ENCODE measurements around the gene TMEM179. TPM values are rescaled to one million over a fixed set of nuclear protein-coding genes. Genes with fewer than 3 reads are reported as not detected.
A peak's percentile ranks its signal among the peaks of the same experiment; 100 is the strongest.

Gene TMEM179
- total and polyA plus RNA-seq, 9 donors, result 0.19 to 0.30 (median 0.22) TPM; not detected in 6

GRCh38 chr14:104567141-104567956, 37.2 kb downstream of the TMEM179 start:
- no peak for TF ChIP-seq POLR2A (IDR thresholded peaks at IDR 0.05)
- no peak for TF ChIP-seq CTCF (IDR thresholded peaks at IDR 0.05)
- no peak for DNase-seq
- no peaks in the 10 kb centered on the region for H3K36me3 ChIP-seq
- H3K4me1 ChIP-seq (ENCODE audit: insufficient read depth), result no peaks in the 10 kb centered on the region
- 19 to 26% (median 20%) methylated on average over 25 to 27 of the region's 27 CpGs for WGBS, 3 donors
- no peak overlapping the region for H3K27ac ChIP-seq
- H3K27me3 ChIP-seq, result no peaks in the 10 kb centered on the region
- intact Hi-C loops (cut with DNase I), result loop anchor here in 2 of 4 donors (5.0 to 10.0 kb wide), 2 partner anchors 483 to 485 kb away; partner anchors contain the start of gene ASPG (in 1 of the 2)
- no peak overlapping the region for H3K4me3 ChIP-seq
- H3K9me3 ChIP-seq, result no peaks in the 10 kb centered on the region

- no peaks in the 10 kb centered on the region for H3K4me1 ChIP-seq (ENCODE audit: insufficient read depth)
- H3K36me3 ChIP-seq, result no peaks in the 10 kb centered on the region
- H3K27me3 ChIP-seq, result no peaks in the 10 kb centered on the region
- no peak overlapping the region for H3K4me3 ChIP-seq
- WGBS, 3 donors, result 52 to 61% (median 55%) methylated on average over 30 of the region's 30 CpGs
- H3K9me3 ChIP-seq, result no peaks in the 10 kb centered on the region
- no peak for TF ChIP-seq POLR2A (IDR thresholded peaks at IDR 0.05)
- TF ChIP-seq EP300 (IDR thresholded peaks at IDR 0.05), result no peak
- TF ChIP-seq CTCF (IDR thresholded peaks at IDR 0.05), result no peak
- no peak for DNase-seq
- intact Hi-C loops (cut with DNase I), result loop anchor here (2.0 to 10.0 kb wide), 5 partner anchors 428 to 488 kb away; partner anchors contain the start of genes KIF26A (in 2 of the 4) and ASPG (in 1 of the 4)
- H3K27ac ChIP-seq, result no peak overlapping the region
These were observed 39.6 kb downstream of the TMEM179 start for GRCh38 chr14:104564744-104565679.

GRCh38 chr14:104563742-104564615, 40.6 kb downstream of the TMEM179 start:
- no peaks in the 10 kb centered on the region for H3K4me1 ChIP-seq (ENCODE audit: insufficient read depth)
- TF ChIP-seq CTCF (IDR thresholded peaks at IDR 0.05) (peak; percentile 79 to 92 (median 90)), POLR2A (IDR thresholded peaks at IDR 0.05) (peak; percentile 21), EP300 (IDR thresholded peaks at IDR 0.05) (no peak)
- no peaks in the 10 kb centered on the region for H3K27me3 ChIP-seq
- 3 to 6% (median 6%) methylated on average over 27 of the region's 27 CpGs for WGBS, 3 donors
- H3K27ac ChIP-seq, result no peak overlapping the region
- H3K4me3 ChIP-seq, result no peak overlapping the region
- intact Hi-C loops (cut with DNase I), result loop anchor here (2.0 to 10.0 kb wide), 4 partner anchors 427 to 487 kb away; partner anchors contain the start of genes KIF26A (in 2 of the 4) and ASPG (in 1 of the 4)
- peak; percentile 62 to 84 (median 81) for DNase-seq
- no peaks in the 10 kb centered on the region for H3K36me3 ChIP-seq
- no peaks in the 10 kb centered on the region for H3K9me3 ChIP-seq

Data from ovary (tissue), 9 donors.